Adrenal gland (tissue), 12 donors: Measurements from ENCODE around the gene TMEM229A. TPM values are rescaled to one million over a fixed set of nuclear protein-coding genes. Genes with fewer than 3 reads are reported as not detected.

Experiments
- DNase-seq, 7 donors: peaks; one replicate each; pipeline ENCODE4 v3.0.0-alpha.2; 2019 to 2020
- H3K27ac ChIP-seq, 5 donors: fragments of 200-600 bp; sonication (generic) in 4 of 5; 1 replicate in 3 of 5; 2 replicates in 2 of 5; pipeline versions ENCODE4 v1.5.1 to v1.8.0; 2016 to 2020; ENCODE audit warnings: mild to moderate bottlenecking in 1 of 5
- H3K27me3 ChIP-seq: fragments of 200-600 bp; 2 replicates; pipeline ENCODE4 v1.8.0; 2021
- H3K36me3 ChIP-seq, 2 donors: fragments of 200-600 bp; replicated peaks in 1 of 2; 1 replicate in 1 of 2; 2 replicates in 1 of 2; pipeline versions ENCODE4 v1.5.1 to v1.8.0; 2018 to 2022
- H3K4me1 ChIP-seq, 2 donors: fragments of 200-600 bp; replicated peaks in 1 of 2; 1 replicate in 1 of 2; 2 replicates in 1 of 2; pipeline versions ENCODE4 v1.5.1 to v1.8.0; 2018 to 2021
- H3K4me3 ChIP-seq, 4 donors: fragments of 200-600 bp; sonication (generic) in 3 of 4; one replicate each; pipeline ENCODE4 v1.5.1; 2016 to 2018
- H3K9me3 ChIP-seq, 3 donors: fragments of 200-600 bp; sonication (generic) in 1 of 3; replicated peaks in 1 of 3; 1 replicate in 2 of 3; 2 replicates in 1 of 3; pipeline versions ENCODE4 v1.5.1 to v1.8.0; 2016 to 2021
- CTCF ChIP-seq, 6 experiments: fragments of 450-650 bp in 4 of 6; fragments of 200-600 bp in 2 of 6; sonication (generic) in 1 of 6; IDR thresholded peaks; 1 replicate in 5 of 6; 2 replicates in 1 of 6; pipeline versions ENCODE4 v1.5.1 to v1.8.0; 2016 to 2021; ENCODE audit warnings: antibody characterized with exemption in 6 of 6, mild to moderate bottlenecking in 2 of 6, moderate library complexity in 1 of 6
- POLR2A ChIP-seq, 2 donors: fragments of 450-650 bp; IDR thresholded peaks; one replicate each; pipeline ENCODE4 v1.6.1; 2017; ENCODE audit warnings: antibody characterized with exemption in 2 of 2, mild to moderate bottlenecking in 2 of 2, moderate library complexity in 1 of 2
- WGBS, 4 donors: extraction: QIAGEN DNeasy Blood & Tissue Kit in 2 of 4; methylation state at CpG; one replicate each; pipeline versions ENCODE4 v1.1.5 to v1.1.7; 2013 to 2017; 5-methylcytosine and 5-hydroxymethylcytosine counted together
- intact Hi-C, 2 donors: fragments of 100-400 bp; cut with DNase I; formaldehyde crosslinking; loops; one replicate each; pipeline versions ENCODE4 v1.14.1 to v1.15.0; 2022 to 2023
- polyA plus RNA-seq, 3 donors: library from polyadenylated mRNA; stranded (reverse); fragments of 200-250 nt in 2 of 3; fragments of 350-450 nt in 1 of 3; fragmentation: Illumina TruSeq in 1 of 3; extraction: RNeasy Lipid Tissue Mini Kit (QIAGEN cat#74804) in 1 of 3; gene quantifications; one replicate each; pipeline ENCODE4 v1.2.3, GENCODE V29; 2013 to 2014
- total RNA-seq, 9 donors: library from RNA; depleted of rRNA in 4 of 9; stranded (reverse); fragments of >200 nt in 4 of 9; fragments of 120-200 nt in 1 of 9; fragmentation: NEBNext Ultra II Directional in 1 of 9; extraction: Animal tissue kit (Norgen Biotek cat#: 25700) in 1 of 9; gene quantifications; one replicate each; pipeline versions ENCODE4 v1.1.0 to v1.2.4, GENCODE V29; 2013 to 2023
- donor health status: healthy with polysubstance abuse.
- donor health status: Bipolar disorder and iron deficiency.
- donor health status: DM: yes; HTN: yes; CAD: no.
- donor health status: DM: no; HTN: no; CAD: no.
- donor health status: DM: no; HTN: no; CAD: no.
- donor health status: DM: yes; HTN: yes; CAD: no.

TMEM229A gene
- total and polyA plus RNA-seq, 12 donors: 0.32 to 7.2 (median 1.7) TPM

GRCh38 chr7:124062171-124062570 lies 29.3 kb upstream of the TMEM229A start:
- intact Hi-C loops: no loop called here
- no peak for DNase-seq
- no peaks in the 10 kb centered on the region for H3K36me3 ChIP-seq
- H3K4me1 ChIP-seq: no peaks in the 10 kb centered on the region
- no peak overlapping the region for H3K27ac ChIP-seq
- TF ChIP-seq CTCF (IDR thresholded peaks at IDR 0.05) (no peak), POLR2A (IDR thresholded peaks at IDR 0.05) (no peak)
- H3K4me3 ChIP-seq: no peak overlapping the region
- 60 to 69% (median 63%) methylated on average over 1 of the region's 1 CpG for WGBS, 4 donors
- H3K9me3 ChIP-seq: no peaks in the 10 kb centered on the region
- no peaks in the 10 kb centered on the region for H3K27me3 ChIP-seq

GRCh38 chr7:124060528-124060927 lies 27.7 kb upstream of the TMEM229A start:
- Histone ChIP-seq H3K4me1 (no peaks in the 10 kb centered on the region), H3K9me3 (no peaks in the 10 kb centered on the region), H3K4me3 (no peak overlapping the region), H3K27ac (no peak overlapping the region), H3K27me3 (no peaks in the 10 kb centered on the region), H3K36me3 (no peaks in the 10 kb centered on the region)
- intact Hi-C loops: no loop called here
- no peak for TF ChIP-seq CTCF (IDR thresholded peaks at IDR 0.05)
- TF ChIP-seq POLR2A (IDR thresholded peaks at IDR 0.05): no peak
- DNase-seq: no peak
- WGBS, 4 donors: 64 to 74% (median 68%) methylated on average over 2 of the region's 2 CpGs

GRCh38 chr7:124059375-124059774 lies 26.5 kb upstream of the TMEM229A start:
- intact Hi-C loops: no loop called here
- Histone ChIP-seq H3K27ac (no peak overlapping the region), H3K4me3 (no peak overlapping the region), H3K36me3 (no peaks in the 10 kb centered on the region), H3K27me3 (no peaks in the 10 kb centered on the region), H3K4me1 (no peaks in the 10 kb centered on the region), H3K9me3 (no peaks in the 10 kb centered on the region)
- no peak for TF ChIP-seq POLR2A (IDR thresholded peaks at IDR 0.05)
- no peak for TF ChIP-seq CTCF (IDR thresholded peaks at IDR 0.05)
- WGBS, 4 donors: 73 to 79% (median 73%) methylated on average over 4 of the region's 4 CpGs
- no peak for DNase-seq

GRCh38 chr7:124058515-124058914 lies 25.6 kb upstream of the TMEM229A start:
- TF ChIP-seq POLR2A (IDR thresholded peaks at IDR 0.05) (no peak), CTCF (IDR thresholded peaks at IDR 0.05) (no peak)
- no peak for DNase-seq
- H3K4me1 ChIP-seq: no peaks in the 10 kb centered on the region
- no peak overlapping the region for H3K27ac ChIP-seq
- no peaks in the 10 kb centered on the region for H3K36me3 ChIP-seq
- intact Hi-C loops: no loop called here
- WGBS, 4 donors: 61 to 77% (median 74%) methylated on average over 2 of the region's 2 CpGs
- H3K4me3 ChIP-seq: no peak overlapping the region
- H3K27me3 ChIP-seq: no peaks in the 10 kb centered on the region
- no peaks in the 10 kb centered on the region for H3K9me3 ChIP-seq
